ENCODE results near the gene LRRC8E.
"Not testable (repeated sequence)": the region's sequence is repeated elsewhere in the genome, so short reads cannot be mapped to it uniquely, and the experiment has no call there.

The LRRC8E gene

DNA sequence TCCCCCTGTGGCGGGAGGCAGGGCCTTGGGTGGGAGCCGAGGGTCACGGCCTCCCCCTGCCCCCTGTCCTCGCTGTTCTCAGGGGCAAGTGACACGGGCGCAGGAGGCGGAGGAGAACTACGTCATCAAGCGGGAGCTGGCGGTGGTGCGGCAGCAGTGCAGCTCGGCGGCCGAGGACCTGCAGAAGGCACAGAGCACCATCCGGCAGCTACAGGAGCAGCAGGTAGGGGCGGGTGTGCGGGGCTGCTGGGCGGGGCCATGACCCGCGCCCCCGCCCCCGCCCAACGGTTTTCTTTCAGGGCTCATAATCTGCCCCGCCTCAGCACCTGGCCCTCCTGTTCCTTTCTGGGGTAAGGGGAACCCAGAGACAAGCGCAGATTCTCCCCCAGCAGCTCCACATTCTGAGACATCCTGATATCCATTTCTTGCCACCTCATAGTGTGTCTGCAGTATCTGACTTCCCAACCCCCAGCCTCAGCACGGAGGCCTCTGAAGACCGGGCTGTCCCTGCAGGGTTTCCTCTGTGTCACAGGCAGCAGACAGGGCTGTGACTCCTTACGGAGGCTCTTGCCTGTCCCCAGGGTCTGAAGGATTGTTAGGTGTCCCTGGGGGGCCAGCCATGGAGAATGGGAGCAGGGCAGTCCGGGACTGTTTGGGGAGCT lies 30.1 kb upstream of the LRRC8E start:
- DNase-seq (ENCODE audit: low read depth): no peak
- TF ChIP-seq, protein P1, sequence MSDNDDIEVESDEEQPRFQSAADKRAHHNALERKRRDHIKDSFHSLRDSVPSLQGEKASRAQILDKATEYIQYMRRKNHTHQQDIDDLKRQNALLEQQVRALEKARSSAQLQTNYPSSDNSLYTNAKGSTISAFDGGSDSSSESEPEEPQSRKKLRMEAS (IDR thresholded peaks at IDR 0.05; ENCODE audit: low read depth, low read length): no peak
- TF ChIP-seq, protein P2, sequence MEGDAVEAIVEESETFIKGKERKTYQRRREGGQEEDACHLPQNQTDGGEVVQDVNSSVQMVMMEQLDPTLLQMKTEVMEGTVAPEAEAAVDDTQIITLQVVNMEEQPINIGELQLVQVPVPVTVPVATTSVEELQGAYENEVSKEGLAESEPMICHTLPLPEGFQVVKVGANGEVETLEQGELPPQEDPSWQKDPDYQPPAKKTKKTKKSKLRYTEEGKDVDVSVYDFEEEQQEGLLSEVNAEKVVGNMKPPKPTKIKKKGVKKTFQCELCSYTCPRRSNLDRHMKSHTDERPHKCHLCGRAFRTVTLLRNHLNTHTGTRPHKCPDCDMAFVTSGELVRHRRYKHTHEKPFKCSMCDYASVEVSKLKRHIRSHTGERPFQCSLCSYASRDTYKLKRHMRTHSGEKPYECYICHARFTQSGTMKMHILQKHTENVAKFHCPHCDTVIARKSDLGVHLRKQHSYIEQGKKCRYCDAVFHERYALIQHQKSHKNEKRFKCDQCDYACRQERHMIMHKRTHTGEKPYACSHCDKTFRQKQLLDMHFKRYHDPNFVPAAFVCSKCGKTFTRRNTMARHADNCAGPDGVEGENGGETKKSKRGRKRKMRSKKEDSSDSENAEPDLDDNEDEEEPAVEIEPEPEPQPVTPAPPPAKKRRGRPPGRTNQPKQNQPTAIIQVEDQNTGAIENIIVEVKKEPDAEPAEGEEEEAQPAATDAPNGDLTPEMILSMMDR (IDR thresholded peaks at IDR 0.05; ENCODE audit: low read depth, low read length): no peak
- TF ChIP-seq POLR2A (IDR thresholded peaks at IDR 0.05; ENCODE audit: extremely low read depth, insufficient read length) (no peak), MYC (IDR thresholded peaks at IDR 0.05; ENCODE audit: low read depth, low read length) (no peak)
- no peak overlapping the region for H3K4me3 ChIP-seq (ENCODE audit: low read depth, low read length)

DNA sequence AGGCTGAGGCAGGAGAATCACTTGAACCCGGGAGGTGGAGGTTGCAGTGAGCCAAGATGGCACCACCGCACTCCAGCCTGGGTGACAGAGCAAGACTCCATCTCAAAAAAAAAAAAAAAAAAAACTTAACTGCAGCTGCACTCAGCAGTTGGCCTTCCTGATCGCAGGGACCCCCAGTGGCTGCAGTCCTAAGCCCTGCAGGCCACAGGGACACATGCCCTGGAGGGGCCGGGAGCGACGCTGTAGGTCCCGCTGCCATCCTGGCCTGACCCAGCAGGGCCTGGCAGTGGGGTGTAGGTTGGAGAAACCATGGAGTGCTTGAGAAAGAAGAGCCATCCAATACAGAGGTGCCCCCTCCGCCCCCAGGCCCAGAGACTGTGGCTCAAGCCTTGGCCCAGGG lies 29.2 kb upstream of the LRRC8E start:
- not testable (repeated sequence) for H3K4me3 ChIP-seq (ENCODE audit: low read depth, low read length); DNase-seq (ENCODE audit: low read depth)

DNA sequence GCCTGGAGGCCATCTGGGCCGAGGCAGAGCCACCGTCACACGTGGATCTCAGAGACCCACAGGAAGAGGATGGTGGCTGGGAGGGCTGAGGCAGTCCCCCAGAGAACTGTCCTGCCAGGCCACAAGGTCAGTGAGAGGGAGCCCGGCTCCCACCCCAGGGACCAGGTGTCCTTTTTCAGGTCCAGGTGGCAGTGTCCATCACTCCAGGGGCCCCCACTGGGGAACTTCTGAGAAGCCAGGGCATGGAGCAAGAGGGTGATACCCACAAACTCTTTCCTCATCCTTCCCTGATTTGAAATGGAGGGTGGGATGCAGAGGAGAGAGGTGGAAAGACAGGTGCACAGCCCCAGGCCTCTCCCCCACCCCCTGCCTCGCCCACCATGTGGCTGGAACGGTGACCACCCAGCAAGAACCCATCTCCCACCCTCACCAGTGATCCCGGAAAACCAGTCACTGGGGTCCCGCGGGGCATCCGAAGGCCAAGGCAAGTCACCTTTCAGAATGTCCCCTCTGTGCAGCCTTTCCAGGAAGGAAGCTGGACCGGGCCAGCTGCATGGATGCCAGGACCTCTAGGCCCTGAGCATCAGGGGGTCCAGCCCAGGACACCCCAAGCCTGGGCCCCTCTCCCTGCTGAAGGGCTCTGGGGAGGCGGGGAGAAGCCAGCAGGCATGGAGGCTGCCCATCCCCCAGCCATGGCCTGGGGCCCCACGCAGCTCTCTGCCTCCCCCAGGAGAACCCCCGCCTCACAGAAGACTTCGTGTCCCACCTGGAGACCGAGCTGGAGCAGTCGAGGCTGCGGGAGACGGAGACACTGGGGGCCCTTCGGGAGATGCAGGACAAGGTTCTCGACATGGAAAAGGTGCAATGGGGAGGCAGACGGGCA lies 28.2 kb upstream of the LRRC8E start:
- DNase-seq (ENCODE audit: low read depth): no peak
- TF ChIP-seq, protein P1 (IDR thresholded peaks at IDR 0.05; ENCODE audit: low read depth, low read length): no peak
- H3K4me3 ChIP-seq (ENCODE audit: low read depth, low read length): no peak overlapping the region

DNA sequence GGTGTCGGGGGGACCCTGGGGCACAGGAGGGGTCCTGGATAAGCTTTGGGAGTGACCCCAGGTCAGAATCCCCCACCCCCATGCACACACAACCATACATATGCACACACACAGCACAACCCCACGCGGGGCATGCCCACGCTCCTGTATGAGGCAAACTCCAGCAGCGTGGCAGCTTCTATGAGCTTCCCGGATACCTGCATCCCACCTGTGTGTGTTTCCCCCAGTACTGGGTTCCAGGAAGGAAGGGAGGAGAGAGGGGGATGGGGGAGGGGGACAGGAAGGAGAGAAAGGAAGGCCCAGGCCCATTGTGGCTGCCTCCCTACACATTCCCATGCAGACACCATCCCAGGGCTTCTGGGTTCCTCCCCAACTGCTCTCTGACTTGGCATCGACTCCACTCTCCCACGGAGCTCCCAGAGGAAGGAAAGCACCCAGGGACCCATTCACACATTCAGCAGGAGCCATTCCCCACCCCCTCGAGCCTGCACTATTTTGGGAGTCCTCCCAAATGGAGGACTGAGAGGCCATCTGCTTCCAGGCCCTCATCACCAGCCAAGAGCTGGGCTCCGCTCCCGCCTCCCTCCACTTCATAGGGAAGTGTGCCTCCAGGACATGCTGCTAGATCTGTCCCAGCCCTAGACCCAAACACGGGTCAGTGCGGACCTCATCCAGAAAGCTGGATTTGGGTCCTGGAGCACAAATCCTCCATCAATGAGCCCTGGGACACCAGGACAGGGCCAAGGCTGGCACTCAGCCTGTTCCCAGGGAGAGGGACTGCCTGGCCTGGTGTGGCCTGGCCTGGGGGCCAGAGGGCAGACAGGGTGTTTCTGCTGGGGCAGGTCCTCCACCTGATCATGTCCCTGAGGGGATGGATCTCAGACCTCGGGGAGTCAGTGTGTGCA lies 27.3 kb upstream of the LRRC8E start:
- no peak overlapping the region for H3K4me3 ChIP-seq (ENCODE audit: low read depth, low read length)
- TF ChIP-seq, protein P2 (IDR thresholded peaks at IDR 0.05; ENCODE audit: low read depth, low read length): no peak
- TF ChIP-seq, protein P1 (IDR thresholded peaks at IDR 0.05; ENCODE audit: low read depth, low read length): no peak
- TF ChIP-seq MYC (IDR thresholded peaks at IDR 0.05; ENCODE audit: low read depth, low read length) (no peak), POLR2A (IDR thresholded peaks at IDR 0.05; ENCODE audit: extremely low read depth, insufficient read length) (no peak)
- no peak for DNase-seq (ENCODE audit: low read depth)

DNA sequence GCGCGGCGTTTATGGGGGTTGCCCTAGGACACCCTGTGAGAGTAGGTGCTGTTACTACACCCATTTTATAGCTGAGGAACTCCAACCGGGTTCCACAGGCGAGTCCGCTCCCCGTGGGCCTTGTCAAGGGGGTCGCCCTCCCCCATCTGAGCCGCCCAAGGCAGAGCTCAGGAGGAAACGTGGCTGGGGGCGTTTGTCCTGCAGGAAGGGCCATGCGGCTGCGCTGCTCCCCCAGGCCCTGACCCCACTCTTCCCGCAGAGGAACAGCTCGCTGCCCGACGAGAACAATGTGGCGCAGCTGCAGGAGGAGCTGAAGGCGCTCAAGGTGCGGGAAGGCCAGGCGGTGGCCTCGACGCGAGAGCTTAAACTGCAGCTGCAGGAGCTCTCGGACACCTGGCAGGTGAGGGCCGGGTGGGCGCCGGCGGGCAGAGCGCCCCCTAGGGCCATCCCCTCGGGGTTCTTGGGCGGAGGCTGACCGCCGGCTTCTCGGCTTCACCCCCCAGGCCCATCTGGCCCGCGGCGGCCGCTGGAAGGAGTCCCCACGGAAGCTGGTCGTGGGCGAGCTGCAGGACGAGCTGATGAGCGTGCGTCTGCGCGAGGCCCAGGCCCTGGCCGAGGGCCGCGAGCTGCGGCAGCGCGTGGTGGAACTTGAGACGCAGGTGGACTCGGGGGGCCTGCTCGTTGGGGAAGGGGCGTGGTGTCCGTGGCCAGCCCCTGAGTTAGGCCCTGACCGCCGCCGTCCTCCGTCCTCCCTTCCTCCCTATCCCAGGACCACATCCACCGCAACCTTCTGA lies 26.5 kb upstream of the LRRC8E start:
- DNase-seq (ENCODE audit: low read depth): no peak
- TF ChIP-seq MYC (IDR thresholded peaks at IDR 0.05; ENCODE audit: low read depth, low read length): no peak
- TF ChIP-seq, protein P2 (IDR thresholded peaks at IDR 0.05; ENCODE audit: low read depth, low read length): no peak
- no peak for TF ChIP-seq POLR2A (IDR thresholded peaks at IDR 0.05; ENCODE audit: extremely low read depth, insufficient read length)
- TF ChIP-seq, protein P1 (IDR thresholded peaks at IDR 0.05; ENCODE audit: low read depth, low read length): no peak
- H3K4me3 ChIP-seq (ENCODE audit: low read depth, low read length): no peak overlapping the region

DNA sequence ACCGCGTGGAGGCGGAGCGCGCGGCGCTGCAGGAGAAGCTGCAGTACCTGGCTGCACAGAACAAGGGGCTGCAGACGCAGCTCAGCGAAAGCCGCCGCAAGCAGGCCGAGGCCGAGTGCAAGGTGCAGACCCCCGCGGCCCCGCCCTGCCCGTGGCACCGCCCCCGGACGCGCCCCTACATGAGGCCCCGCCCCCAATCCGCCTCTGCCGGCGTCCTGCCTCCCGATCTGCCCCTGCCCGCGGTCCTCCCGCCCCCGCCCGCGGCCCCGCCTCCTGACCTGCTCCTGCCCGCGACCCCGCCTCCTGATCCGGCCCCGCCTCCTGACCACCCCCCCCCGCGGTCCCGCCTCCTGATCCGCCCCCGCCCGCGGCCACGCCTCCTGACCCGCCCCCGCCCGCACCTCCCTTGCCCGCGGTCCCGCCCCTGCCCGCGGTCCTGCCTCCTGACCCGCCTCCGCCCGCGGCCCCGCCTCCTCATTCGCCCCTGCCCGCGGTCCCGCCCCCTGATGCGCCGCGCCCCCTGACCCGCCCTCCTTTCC lies 25.8 kb upstream of the LRRC8E start:
- TF ChIP-seq, protein P2 (IDR thresholded peaks at IDR 0.05; ENCODE audit: low read depth, low read length): no peak
- TF ChIP-seq, protein P1 (IDR thresholded peaks at IDR 0.05; ENCODE audit: low read depth, low read length): no peak
- TF ChIP-seq POLR2A (IDR thresholded peaks at IDR 0.05; ENCODE audit: extremely low read depth, insufficient read length): no peak
- TF ChIP-seq MYC (IDR thresholded peaks at IDR 0.05; ENCODE audit: low read depth, low read length): no peak
- H3K4me3 ChIP-seq (ENCODE audit: low read depth, low read length): no peak overlapping the region
- peak; percentile 46 for DNase-seq (ENCODE audit: low read depth)
